GM23338 (cell line): Measurements from ENCODE around the gene DCUN1D2. TPM values are rescaled to one million over a fixed set of nuclear protein-coding genes. Genes with fewer than 3 reads are reported as not detected.

Experiments used
- ATAC-seq: fragments of 200-7000 bp; cut with Tn5 transposase; 3 replicates; pipeline ENCODE4 v1.9.1; 2020
- DNase-seq: peaks from one replicate; pipeline ENCODE4 v3.0.0-alpha.2; 2015; ENCODE audit warnings: low spot score
- H2AFZ ChIP-seq: fragments of 200-600 bp; sonication (generic); 2 replicates; pipeline ENCODE4 v1.8.0; 2016; ENCODE audit warnings: antibody characterized with exemption, mild to moderate bottlenecking, moderate library complexity
- H3F3A ChIP-seq: fragments of 200-600 bp; sonication (generic); replicated peaks from 2 replicates; pipeline ENCODE4 v1.8.0; 2017; ENCODE audit warnings: antibody characterized with exemption, mixed run types, low read depth
- H3K27ac ChIP-seq: fragments of 200-600 bp; sonication (generic); 2 replicates; pipeline ENCODE4 v1.6.1; 2016; ENCODE audit warnings: low read depth
- H3K27me3 ChIP-seq: fragments of 200-600 bp; sonication (generic); 2 replicates; pipeline ENCODE4 v1.8.0; 2016; ENCODE audit warnings: mild to moderate bottlenecking, mixed run types, moderate library complexity; ENCODE audit not compliant: insufficient read depth
- H3K36me3 ChIP-seq: fragments of 200-600 bp; sonication (generic); 2 replicates; pipeline ENCODE4 v1.8.0; 2016; ENCODE audit warnings: mild to moderate bottlenecking; ENCODE audit not compliant: insufficient read depth
- H3K4me1 ChIP-seq: fragments of 200-600 bp; sonication (generic); 2 replicates; pipeline ENCODE4 v1.8.0; 2016; ENCODE audit warnings: mild to moderate bottlenecking, moderate library complexity; ENCODE audit not compliant: insufficient read depth
- H3K4me2 ChIP-seq: fragments of 200-600 bp; sonication (generic); 2 replicates; pipeline ENCODE4 v1.7.1; 2017; ENCODE audit warnings: mixed run types
- H3K4me3 ChIP-seq: fragments of 200-600 bp; sonication (generic); 2 replicates; pipeline ENCODE4 v1.6.1; 2016; ENCODE audit warnings: mixed run types
- H3K79me2 ChIP-seq: fragments of 200-600 bp; sonication (generic); replicated peaks from 2 replicates; pipeline ENCODE4 v1.8.0; 2017; ENCODE audit warnings: mild to moderate bottlenecking; ENCODE audit not compliant: insufficient read depth
- H3K9me2 ChIP-seq: fragments of 200-600 bp; sonication (generic); 2 replicates; pipeline ENCODE4 v1.8.0; 2017; ENCODE audit not compliant: insufficient read depth
- H4K20me1 ChIP-seq: fragments of 200-600 bp; sonication (generic); replicated peaks from 2 replicates; pipeline ENCODE4 v1.8.0; 2017; ENCODE audit warnings: mild to moderate bottlenecking; ENCODE audit not compliant: insufficient read depth
- H3K27ac Mint-ChIP-seq: 2 replicates; pipeline ENCODE4 v1.8.0; 2020; ENCODE audit warnings: inconsistent platforms, mild to moderate bottlenecking, moderate library complexity, mixed read lengths
- H3K27me3 Mint-ChIP-seq: 3 replicates; pipeline ENCODE4 v1.8.0; 2022; ENCODE audit warnings: low read depth, mild to moderate bottlenecking, moderate library complexity, mixed read lengths, inconsistent platforms; ENCODE audit not compliant: insufficient read depth, poor library complexity
- H3K36me3 Mint-ChIP-seq: 3 replicates; pipeline ENCODE4 v1.8.0; 2021; ENCODE audit warnings: low read depth, mild to moderate bottlenecking, inconsistent platforms, moderate library complexity, mixed read lengths
- H3K4me1 Mint-ChIP-seq: 3 replicates; pipeline ENCODE4 v1.8.0; 2020; ENCODE audit warnings: mild to moderate bottlenecking, inconsistent platforms, mixed read lengths
- H3K4me3 Mint-ChIP-seq: 3 replicates; pipeline ENCODE4 v1.8.0; 2021; ENCODE audit warnings: moderate library complexity, mild to moderate bottlenecking, inconsistent platforms, mixed read lengths
- H3K9me3 Mint-ChIP-seq: 3 replicates; pipeline ENCODE4 v1.8.0; 2020; ENCODE audit warnings: moderate library complexity, mild to moderate bottlenecking, inconsistent platforms, mixed read lengths
- CREB1 ChIP-seq: fragments of 250-450 bp; sonication (Bioruptor Pico); IDR thresholded peaks from 2 replicates; pipeline ENCODE4 v1.5.0; 2020; ENCODE audit warnings: low read depth, mild to moderate bottlenecking, moderate library complexity
- EZH2 ChIP-seq: fragments of 200-600 bp; sonication (generic); IDR thresholded peaks from one replicate; pipeline ENCODE4 v1.8.0; 2017; ENCODE audit warnings: antibody characterized with exemption, mild to moderate bottlenecking, low read depth; ENCODE audit not compliant: unreplicated experiment
- EZH2phosphoT487 ChIP-seq: fragments of 200-600 bp; sonication (generic); IDR thresholded peaks from one replicate; pipeline ENCODE4 v1.8.1; 2018; ENCODE audit warnings: antibody characterized with exemption; ENCODE audit not compliant: unreplicated experiment
- NANOG ChIP-seq: IDR thresholded peaks from 2 replicates; pipeline ENCODE4 v1.6.1; 2016; ENCODE audit warnings: antibody characterized with exemption, borderline replicate concordance
- POLR2AphosphoS5 ChIP-seq: IDR thresholded peaks from 2 replicates; pipeline ENCODE4 v1.6.1; 2016; ENCODE audit warnings: antibody characterized with exemption, low read depth
- STAT1 ChIP-seq: IDR thresholded peaks from one replicate; pipeline ENCODE4 v1.6.1; 2016; ENCODE audit warnings: antibody characterized with exemption; ENCODE audit not compliant: unreplicated experiment
- ZNF331 ChIP-seq: fragments of 250-450 bp; sonication (Bioruptor Pico); IDR thresholded peaks from 2 replicates; pipeline ENCODE4 v1.5.0; 2020; ENCODE audit warnings: low read depth, mild to moderate bottlenecking, moderate library complexity
- polyA plus RNA-seq: library from polyadenylated mRNA; unstranded; fragments of >200 nt; fragmentation: Nextera tagmentation; extraction: Ambion mirVana; gene quantifications from 2 replicates; pipeline ENCODE4 v1.2.1, GENCODE V29; 2016
- total RNA-seq: library from RNA; depleted of rRNA; stranded (reverse); fragments of >200 nt; shearing (Covaris generic); gene quantifications from 2 replicates; pipeline ENCODE4 v1.2.3, GENCODE V29; 2014
- TF ChIP-seq, protein P1 (sequence below), 2 experiments: fragments of 200-600 bp in 1 of 2; sonication (generic) in 1 of 2; conservative IDR thresholded peaks; 2 replicates each; pipeline versions ENCODE4 v1.5.1 to v1.6.1; 2016 to 2017; ENCODE audit warnings: antibody characterized with exemption in 2 of 2, low read depth in 2 of 2, mild to moderate bottlenecking in 2 of 2, moderate library complexity in 1 of 2
- TF ChIP-seq, protein P2 (sequence below): IDR thresholded peaks from one replicate; pipeline ENCODE4 v1.6.1; 2018; ENCODE audit warnings: antibody characterized with exemption; ENCODE audit not compliant: unreplicated experiment
- TF ChIP-seq, protein P3 (sequence below): fragments of 250-450 bp; sonication (Bioruptor Pico); IDR thresholded peaks from 2 replicates; pipeline ENCODE4 v1.5.0; 2020; ENCODE audit warnings: mild to moderate bottlenecking, moderate library complexity

The DCUN1D2 gene
- total and polyA plus RNA-seq, 2 experiments from 2014 or later: 12.3 to 38.0 TPM

DNA sequence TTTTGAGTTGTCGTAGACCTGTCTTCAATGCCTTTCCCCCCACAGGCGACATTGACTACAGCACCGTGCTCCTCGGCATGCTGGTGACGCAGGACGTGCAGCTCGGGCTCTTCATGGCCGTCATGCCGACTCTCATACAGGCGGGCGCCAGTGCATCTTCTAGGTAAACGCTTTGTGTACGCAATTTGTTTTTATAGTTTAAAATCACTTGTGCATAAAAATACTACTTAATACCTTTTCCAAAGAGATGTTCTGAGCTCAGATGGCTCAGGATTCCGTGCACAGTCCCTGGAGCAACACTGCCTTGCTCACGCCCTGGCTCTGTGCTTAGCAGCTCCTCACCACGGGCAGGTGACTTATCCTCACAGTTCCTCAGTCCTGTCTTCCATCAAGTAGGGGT is 30.1 kb upstream of the DCUN1D2 start:
- 0 out of 2 replicates have a peak, but pooled peaks cover 3% of the 10 kb centered on the region for H3K36me3 ChIP-seq
- no peak overlapping the region for H3K4me2 ChIP-seq
- peaks cover 13% of the 10 kb centered on the region; the same call in 1 of the 2 replicates for H3K79me2 ChIP-seq
- TF ChIP-seq STAT1 (no peak), POLR2AphosphoS5 (no peak), CREB1 (CRISPR knock-in tag) (no peak), EZH2phosphoT487 (no peak), NANOG (no peak), EZH2 (no peak), ZNF331 (CRISPR knock-in tag) (no peak)
- TF ChIP-seq, protein P1, sequence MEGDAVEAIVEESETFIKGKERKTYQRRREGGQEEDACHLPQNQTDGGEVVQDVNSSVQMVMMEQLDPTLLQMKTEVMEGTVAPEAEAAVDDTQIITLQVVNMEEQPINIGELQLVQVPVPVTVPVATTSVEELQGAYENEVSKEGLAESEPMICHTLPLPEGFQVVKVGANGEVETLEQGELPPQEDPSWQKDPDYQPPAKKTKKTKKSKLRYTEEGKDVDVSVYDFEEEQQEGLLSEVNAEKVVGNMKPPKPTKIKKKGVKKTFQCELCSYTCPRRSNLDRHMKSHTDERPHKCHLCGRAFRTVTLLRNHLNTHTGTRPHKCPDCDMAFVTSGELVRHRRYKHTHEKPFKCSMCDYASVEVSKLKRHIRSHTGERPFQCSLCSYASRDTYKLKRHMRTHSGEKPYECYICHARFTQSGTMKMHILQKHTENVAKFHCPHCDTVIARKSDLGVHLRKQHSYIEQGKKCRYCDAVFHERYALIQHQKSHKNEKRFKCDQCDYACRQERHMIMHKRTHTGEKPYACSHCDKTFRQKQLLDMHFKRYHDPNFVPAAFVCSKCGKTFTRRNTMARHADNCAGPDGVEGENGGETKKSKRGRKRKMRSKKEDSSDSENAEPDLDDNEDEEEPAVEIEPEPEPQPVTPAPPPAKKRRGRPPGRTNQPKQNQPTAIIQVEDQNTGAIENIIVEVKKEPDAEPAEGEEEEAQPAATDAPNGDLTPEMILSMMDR (conservative IDR thresholded peaks at IDR 0.05; ENCODE audit: low read depth in 2 of 2): no peak
- TF ChIP-seq, protein P2, sequence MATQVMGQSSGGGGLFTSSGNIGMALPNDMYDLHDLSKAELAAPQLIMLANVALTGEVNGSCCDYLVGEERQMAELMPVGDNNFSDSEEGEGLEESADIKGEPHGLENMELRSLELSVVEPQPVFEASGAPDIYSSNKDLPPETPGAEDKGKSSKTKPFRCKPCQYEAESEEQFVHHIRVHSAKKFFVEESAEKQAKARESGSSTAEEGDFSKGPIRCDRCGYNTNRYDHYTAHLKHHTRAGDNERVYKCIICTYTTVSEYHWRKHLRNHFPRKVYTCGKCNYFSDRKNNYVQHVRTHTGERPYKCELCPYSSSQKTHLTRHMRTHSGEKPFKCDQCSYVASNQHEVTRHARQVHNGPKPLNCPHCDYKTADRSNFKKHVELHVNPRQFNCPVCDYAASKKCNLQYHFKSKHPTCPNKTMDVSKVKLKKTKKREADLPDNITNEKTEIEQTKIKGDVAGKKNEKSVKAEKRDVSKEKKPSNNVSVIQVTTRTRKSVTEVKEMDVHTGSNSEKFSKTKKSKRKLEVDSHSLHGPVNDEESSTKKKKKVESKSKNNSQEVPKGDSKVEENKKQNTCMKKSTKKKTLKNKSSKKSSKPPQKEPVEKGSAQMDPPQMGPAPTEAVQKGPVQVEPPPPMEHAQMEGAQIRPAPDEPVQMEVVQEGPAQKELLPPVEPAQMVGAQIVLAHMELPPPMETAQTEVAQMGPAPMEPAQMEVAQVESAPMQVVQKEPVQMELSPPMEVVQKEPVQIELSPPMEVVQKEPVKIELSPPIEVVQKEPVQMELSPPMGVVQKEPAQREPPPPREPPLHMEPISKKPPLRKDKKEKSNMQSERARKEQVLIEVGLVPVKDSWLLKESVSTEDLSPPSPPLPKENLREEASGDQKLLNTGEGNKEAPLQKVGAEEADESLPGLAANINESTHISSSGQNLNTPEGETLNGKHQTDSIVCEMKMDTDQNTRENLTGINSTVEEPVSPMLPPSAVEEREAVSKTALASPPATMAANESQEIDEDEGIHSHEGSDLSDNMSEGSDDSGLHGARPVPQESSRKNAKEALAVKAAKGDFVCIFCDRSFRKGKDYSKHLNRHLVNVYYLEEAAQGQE: no peak
- TF ChIP-seq, protein P3, sequence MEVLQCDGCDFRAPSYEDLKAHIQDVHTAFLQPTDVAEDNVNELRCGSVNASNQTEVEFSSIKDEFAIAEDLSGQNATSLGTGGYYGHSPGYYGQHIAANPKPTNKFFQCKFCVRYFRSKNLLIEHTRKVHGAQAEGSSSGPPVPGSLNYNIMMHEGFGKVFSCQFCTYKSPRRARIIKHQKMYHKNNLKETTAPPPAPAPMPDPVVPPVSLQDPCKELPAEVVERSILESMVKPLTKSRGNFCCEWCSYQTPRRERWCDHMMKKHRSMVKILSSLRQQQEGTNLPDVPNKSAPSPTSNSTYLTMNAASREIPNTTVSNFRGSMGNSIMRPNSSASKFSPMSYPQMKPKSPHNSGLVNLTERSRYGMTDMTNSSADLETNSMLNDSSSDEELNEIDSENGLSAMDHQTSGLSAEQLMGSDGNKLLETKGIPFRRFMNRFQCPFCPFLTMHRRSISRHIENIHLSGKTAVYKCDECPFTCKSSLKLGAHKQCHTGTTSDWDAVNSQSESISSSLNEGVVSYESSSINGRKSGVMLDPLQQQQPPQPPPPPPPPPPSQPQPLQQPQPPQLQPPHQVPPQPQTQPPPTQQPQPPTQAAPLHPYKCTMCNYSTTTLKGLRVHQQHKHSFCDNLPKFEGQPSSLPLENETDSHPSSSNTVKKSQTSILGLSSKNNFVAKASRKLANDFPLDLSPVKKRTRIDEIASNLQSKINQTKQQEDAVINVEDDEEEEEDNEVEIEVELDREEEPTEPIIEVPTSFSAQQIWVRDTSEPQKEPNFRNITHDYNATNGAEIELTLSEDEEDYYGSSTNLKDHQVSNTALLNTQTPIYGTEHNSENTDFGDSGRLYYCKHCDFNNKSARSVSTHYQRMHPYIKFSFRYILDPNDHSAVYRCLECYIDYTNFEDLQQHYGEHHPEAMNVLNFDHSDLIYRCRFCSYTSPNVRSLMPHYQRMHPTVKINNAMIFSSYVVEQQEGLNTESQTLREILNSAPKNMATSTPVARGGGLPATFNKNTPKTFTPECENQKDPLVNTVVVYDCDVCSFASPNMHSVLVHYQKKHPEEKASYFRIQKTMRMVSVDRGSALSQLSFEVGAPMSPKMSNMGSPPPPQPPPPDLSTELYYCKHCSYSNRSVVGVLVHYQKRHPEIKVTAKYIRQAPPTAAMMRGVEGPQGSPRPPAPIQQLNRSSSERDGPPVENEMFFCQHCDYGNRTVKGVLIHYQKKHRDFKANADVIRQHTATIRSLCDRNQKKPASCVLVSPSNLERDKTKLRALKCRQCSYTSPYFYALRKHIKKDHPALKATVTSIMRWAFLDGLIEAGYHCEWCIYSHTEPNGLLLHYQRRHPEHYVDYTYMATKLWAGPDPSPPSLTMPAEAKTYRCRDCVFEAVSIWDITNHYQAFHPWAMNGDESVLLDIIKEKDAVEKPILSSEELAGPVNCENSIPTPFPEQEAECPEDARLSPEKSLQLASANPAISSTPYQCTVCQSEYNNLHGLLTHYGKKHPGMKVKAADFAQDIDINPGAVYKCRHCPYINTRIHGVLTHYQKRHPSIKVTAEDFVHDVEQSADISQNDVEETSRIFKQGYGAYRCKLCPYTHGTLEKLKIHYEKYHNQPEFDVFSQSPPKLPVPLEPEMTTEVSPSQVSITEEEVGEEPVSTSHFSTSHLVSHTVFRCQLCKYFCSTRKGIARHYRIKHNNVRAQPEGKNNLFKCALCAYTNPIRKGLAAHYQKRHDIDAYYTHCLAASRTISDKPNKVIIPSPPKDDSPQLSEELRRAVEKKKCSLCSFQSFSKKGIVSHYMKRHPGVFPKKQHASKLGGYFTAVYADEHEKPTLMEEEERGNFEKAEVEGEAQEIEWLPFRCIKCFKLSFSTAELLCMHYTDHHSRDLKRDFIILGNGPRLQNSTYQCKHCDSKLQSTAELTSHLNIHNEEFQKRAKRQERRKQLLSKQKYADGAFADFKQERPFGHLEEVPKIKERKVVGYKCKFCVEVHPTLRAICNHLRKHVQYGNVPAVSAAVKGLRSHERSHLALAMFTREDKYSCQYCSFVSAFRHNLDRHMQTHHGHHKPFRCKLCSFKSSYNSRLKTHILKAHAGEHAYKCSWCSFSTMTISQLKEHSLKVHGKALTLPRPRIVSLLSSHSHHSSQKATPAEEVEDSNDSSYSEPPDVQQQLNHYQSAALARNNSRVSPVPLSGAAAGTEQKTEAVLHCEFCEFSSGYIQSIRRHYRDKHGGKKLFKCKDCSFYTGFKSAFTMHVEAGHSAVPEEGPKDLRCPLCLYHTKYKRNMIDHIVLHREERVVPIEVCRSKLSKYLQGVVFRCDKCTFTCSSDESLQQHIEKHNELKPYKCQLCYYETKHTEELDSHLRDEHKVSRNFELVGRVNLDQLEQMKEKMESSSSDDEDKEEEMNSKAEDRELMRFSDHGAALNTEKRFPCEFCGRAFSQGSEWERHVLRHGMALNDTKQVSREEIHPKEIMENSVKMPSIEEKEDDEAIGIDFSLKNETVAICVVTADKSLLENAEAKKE: no peak
- Mint-ChIP-seq H3K9me3 (no peaks in the 10 kb centered on the region), H3K36me3 (peaks cover 23% of the 10 kb centered on the region), H3K4me3 (no peak overlapping the region), H3K27ac (no peak overlapping the region), H3K27me3 (no peaks in the 10 kb centered on the region), H3K4me1 (no peaks in the 10 kb centered on the region)
- H3F3A ChIP-seq: 0 out of 2 replicates have a peak, but pooled peaks cover 3% of the 10 kb centered on the region
- H3K4me3 ChIP-seq: no peak overlapping the region
- H3K27ac ChIP-seq: no peak overlapping the region
- no peaks in the 10 kb centered on the region for H3K9me2 ChIP-seq
- no peaks in the 10 kb centered on the region for H3K27me3 ChIP-seq
- no peaks in the 10 kb centered on the region for H3K4me1 ChIP-seq
- DNase-seq: no peak
- no peak for ATAC-seq
- H4K20me1 ChIP-seq: peaks cover 20% of the 10 kb centered on the region
- H2AFZ ChIP-seq: no peak overlapping the region
